VCaP (cell line): ENCODE results near the gene KATNAL1.

Experiments used
- H3K27ac ChIP-seq: fragments of 450-650 bp; 2 replicates; pipeline ENCODE4 v1.5.1; 2017
- TF ChIP-seq, protein P1 (sequence below): fragments of 450-650 bp; conservative IDR thresholded peaks from 2 replicates; pipeline ENCODE4 v1.5.1; 2017; ENCODE audit warnings: mild to moderate bottlenecking, moderate library complexity

KATNAL1 gene

GRCh38 chr13:30338952-30339351, 31.6 kb upstream of the KATNAL1 start:
- H3K27ac ChIP-seq = no peak overlapping the region

GRCh38 chr13:30338331-30338851, 31.0 kb upstream of the KATNAL1 start:
- H3K27ac ChIP-seq = no peak overlapping the region
- TF ChIP-seq, protein P1, sequence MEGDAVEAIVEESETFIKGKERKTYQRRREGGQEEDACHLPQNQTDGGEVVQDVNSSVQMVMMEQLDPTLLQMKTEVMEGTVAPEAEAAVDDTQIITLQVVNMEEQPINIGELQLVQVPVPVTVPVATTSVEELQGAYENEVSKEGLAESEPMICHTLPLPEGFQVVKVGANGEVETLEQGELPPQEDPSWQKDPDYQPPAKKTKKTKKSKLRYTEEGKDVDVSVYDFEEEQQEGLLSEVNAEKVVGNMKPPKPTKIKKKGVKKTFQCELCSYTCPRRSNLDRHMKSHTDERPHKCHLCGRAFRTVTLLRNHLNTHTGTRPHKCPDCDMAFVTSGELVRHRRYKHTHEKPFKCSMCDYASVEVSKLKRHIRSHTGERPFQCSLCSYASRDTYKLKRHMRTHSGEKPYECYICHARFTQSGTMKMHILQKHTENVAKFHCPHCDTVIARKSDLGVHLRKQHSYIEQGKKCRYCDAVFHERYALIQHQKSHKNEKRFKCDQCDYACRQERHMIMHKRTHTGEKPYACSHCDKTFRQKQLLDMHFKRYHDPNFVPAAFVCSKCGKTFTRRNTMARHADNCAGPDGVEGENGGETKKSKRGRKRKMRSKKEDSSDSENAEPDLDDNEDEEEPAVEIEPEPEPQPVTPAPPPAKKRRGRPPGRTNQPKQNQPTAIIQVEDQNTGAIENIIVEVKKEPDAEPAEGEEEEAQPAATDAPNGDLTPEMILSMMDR = no peak

More at GRCh38 chr13:30338952-30339351, 31.6 kb upstream of the KATNAL1 start:
- TF ChIP-seq, protein P1 = no peak

DNA sequence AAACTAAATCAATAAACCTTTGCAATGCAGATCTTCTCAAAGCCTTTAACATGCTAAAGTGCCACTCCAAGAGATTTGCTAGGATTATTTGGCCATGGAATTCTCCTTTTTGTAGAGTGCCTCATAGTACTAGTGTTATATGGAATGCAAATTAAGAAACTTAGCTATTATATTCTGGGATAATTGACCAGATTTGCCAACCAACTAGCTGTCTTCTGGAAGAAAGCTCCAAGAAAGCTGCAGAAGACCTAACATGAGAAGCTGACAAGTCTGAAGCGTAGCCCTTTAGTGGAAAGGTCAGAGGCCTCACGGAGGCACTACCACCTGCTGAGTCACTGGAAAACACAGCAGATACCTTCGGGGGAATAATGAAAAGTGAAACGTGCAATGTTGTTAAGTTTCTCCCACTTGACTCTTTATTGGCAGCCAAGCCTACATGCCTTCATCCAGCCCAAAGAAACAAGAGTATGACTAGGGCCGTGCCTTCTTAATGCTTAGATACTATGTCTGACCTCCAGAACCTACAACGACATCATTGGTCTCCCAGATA, 29.8 kb upstream of the KATNAL1 start:
- H3K27ac ChIP-seq = no peak overlapping the region

DNA sequence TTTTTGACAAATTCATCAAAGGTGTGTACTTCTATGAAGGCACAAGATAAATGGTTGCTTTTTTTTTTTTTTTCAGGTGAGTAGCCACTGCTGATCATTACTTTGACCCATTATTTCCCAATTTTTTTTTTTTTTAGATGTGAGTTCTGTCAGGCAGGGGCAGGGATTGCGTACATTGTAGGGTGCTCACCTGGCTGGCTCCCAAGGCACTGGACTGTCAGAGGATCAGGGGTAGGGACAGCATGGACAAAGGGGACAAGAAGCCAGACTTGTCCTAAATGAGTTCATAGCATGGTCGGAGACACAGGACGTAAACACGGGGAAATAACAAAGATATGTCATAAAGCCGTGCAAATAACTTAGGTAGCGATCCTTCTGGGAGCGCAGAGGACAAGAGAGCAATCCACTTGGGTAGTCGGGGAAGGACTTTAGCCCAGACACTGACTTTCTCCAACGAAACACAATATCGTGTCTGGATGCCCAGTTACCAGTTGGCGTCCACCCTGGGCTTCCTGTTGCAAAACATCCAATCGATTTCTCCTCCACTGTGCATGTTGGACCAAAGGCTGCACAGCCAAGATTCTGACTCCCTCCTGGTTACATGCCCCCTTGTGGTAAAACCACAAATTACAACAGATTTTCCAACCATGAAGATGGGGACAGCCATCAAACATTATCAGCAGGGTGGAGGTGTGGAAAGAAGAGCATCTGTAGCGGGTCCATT, 27.5 kb upstream of the KATNAL1 start:
- TF ChIP-seq, protein P1 = no peak; the same call in 1 of the 2 replicates
- H3K27ac ChIP-seq = no peak overlapping the region

More for the DNA sequence above, 29.8 kb upstream of the KATNAL1 start:
- TF ChIP-seq, protein P1 = no peak

GRCh38 chr13:30333616-30334015, 26.3 kb upstream of the KATNAL1 start:
- no peak overlapping the region for H3K27ac ChIP-seq
- TF ChIP-seq, protein P1 = no peak

DNA sequence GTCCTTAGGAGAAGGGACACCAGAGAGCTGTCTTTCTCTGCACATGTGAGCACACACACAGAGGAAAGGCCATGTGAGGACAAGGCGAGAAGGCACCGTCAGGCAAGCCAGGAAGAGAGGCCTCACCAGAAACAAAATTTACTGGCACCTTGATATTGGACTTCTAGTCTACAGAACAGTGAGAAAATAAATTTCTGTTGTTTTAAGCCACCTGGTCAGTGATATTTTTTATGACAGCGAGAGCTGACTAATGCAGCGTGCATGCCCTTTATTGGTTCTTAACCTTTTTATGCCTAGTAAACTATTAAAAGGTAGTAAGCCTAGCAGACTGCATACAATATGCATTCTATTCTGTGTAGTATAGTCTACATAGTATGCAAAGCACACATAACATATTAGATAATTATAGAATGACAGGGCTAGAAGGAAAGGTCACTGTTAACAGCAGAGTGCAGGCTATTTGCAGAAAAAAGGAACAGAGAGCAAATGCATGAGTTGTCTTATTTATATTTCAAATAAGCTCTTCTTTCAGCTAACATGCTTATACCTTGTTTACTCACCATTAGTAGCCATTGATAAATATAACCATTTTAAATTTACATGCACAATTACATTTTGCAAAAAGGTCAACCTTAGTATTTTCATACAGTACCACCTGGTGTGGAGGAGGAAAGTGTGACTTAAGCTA, 25.2 kb upstream of the KATNAL1 start:
- H3K27ac ChIP-seq = no peak overlapping the region
- TF ChIP-seq, protein P1 = no peak

GRCh38 chr13:30331331-30331771, 24.0 kb upstream of the KATNAL1 start:
- TF ChIP-seq, protein P1 = no peak
- H3K27ac ChIP-seq = no peak overlapping the region
